ENCODE data around the gene EML6.

Gene EML6

GRCh38 chr2:55011831-55012671 lies 288.6 kb downstream of the EML6 start:
- DNase-seq = no peak

GRCh38 chr2:55012672-55013484 lies 289.4 kb downstream of the EML6 start:
- no peak for DNase-seq

- DNase-seq = no peak
Observed at GRCh38 chr2:55013936-55014335, 290.5 kb downstream of the EML6 start.

DNA sequence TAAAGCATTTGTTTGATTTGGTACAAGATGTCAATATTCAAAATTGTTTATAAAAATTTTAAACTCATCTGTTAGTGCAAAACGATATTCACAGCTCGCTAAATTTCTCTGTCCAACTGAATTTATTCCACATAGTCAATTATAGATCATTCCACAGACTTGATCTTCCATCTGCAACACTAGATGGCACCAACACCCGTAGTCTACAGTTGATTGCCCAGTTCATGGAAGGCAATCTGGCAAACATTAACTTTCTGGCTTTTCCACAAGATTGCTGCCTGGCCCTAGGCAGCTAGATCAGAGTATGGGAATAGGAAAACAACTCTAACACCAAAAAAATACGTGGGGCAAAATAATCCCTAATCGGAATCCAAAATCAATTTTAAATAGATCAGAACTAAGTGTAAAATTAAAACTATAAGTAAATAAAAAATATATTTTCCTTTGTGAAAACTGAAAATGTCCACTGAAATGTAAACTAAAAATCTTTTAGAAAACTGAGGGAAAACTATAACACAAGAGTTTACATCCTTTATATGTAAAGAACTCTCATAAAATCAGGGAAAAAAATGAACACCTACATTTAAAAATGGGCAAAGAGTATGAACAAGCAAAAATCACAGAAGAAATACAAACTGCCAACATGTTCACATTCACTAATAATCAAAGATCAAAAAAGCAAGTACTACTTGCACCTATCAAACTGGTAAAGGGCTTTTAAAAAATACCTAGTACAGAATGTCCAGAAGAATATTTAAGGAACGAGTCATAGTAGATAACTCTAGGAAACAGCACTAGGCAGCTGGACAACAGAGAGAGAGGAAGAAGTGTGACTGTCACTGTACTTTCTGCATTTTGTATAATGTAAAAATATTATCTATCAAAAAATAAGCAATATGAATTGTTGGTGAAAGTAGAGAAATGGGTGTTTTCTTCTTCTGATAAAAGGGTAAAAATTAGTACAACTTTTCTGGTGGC lies 291.8 kb downstream of the EML6 start:
- DNase-seq = no peak

- no peak for DNase-seq
Observed at GRCh38 chr2:55017428-55017827, 294.0 kb downstream of the EML6 start.

DNA sequence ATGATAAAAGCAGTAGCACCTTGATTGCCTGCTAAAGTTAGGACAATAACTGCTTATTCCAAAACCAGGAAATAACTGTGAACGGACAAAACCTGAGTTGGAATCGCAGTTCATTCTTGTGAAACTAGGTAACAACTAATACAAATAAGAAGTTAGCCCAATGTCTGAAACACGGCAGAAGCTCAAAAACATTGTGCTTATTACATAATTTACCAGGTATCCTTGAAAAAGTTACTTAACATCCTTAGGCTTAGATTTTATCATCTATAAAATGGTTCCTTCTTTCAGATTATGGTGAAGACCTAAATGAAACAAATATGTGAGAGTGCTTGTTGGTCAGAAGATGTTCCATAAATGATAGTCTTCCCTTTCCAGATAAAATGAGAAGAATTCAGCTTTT lies 294.4 kb downstream of the EML6 start:
- no peak for DNase-seq

DNA sequence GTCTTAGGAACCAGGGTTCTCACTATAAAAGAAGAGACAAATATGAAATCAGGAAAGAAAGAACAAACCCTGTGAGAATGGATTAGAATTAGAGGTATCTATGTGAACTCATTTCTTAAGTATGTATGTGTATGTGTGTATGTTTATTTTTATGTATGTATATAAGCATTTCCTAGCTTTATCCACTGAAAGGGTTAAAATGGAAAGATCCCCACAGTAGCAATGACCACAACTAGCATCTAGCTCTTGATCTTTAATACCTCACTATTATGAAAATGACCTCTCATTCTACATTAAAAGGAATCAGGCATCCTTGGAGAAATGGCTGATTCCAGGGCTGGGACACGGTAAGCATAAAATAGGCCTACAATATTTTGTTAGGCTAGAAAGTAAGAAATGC lies 295.2 kb downstream of the EML6 start:
- DNase-seq = no peak

DNA sequence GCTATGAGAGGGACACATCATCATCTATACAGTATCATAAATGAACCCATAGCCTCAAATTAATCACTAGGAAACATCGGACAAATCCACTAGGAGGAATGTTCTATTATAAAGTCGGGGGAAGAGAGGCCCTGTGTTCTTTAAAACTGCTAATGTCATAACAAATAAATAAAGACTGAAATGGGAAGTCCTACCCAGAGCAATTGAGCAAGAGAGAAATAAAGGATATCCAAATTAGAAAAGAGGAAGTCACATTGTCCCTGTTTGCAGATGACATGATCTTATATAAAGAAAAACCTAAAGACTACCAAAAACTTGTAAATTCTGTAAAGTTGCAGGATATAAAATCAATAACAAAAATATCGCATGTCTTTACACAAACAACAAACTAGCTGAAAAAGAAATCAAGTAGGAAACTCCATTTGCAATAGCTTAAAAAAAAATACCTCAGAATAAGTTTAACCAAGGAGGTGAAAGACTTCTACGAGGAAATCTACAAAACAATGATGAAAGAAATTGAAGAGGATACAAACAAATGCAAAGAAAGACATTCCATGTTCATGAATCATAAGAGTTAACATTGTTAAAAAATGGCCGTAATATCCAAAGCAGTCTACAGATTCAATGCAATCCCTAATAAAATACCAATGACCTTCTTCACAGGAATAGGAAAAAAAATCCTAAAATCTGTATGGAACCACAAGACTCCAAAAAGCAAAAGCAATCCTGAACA lies 296.2 kb downstream of the EML6 start:
- DNase-seq = no peak
